Measurements from ENCODE around the gene CDON.

CDON gene

GRCh38 chr11:126062679-126063506, at the start of gene CDON:
TSS of gene CDON (minus strand) at chr11:126062866. CDS start at chr11:126023476, 39,390 bp downstream.
- DNase-seq (ENCODE audit: low spot score) = peak; percentile 96

- no peak for DNase-seq (ENCODE audit: low spot score)
Observed at GRCh38 chr11:126111458-126112116, 48.9 kb upstream of the CDON start.

GRCh38 chr11:126109941-126110731, 47.5 kb upstream of the CDON start:
- no peak for DNase-seq (ENCODE audit: low spot score)

DNA sequence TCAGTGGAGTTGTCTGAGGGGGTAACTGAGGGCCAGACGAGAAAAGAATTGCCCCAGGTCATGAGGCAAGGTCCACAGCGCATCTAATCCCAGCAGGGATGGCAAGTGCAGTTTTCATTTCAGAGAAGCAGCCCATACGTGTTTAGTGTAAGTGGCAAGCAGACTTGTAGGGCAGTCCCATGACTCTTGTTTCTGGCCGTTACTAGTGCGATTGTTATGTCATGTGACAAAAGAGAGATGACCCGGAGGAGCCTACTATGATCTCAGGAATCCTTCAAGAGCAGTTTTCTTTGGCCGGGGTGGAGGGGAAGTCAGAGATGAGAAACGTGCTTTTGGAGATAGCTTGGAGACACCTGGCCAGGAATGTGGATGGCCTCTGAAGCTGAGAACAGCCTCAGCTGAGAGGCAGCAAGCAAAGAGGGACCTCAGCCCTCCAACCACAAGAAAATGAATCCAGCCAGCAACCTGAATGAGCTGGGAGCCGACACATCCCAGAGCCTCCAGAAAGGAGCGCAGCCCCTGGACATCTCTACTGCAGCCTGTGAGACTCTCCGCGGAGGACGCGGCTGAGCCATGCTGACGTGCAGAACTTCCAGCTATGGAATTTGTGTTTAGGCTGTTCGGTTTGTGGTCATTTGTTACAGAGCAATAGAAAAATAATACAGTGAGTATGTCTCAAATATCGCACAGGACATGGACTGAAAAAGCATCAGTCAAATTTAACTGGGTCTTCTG, 44.1 kb upstream of the CDON start:
- no peak for DNase-seq (ENCODE audit: low spot score)

GRCh38 chr11:126105748-126106080, 43.0 kb upstream of the CDON start:
- DNase-seq (ENCODE audit: low spot score) = no peak

DNA sequence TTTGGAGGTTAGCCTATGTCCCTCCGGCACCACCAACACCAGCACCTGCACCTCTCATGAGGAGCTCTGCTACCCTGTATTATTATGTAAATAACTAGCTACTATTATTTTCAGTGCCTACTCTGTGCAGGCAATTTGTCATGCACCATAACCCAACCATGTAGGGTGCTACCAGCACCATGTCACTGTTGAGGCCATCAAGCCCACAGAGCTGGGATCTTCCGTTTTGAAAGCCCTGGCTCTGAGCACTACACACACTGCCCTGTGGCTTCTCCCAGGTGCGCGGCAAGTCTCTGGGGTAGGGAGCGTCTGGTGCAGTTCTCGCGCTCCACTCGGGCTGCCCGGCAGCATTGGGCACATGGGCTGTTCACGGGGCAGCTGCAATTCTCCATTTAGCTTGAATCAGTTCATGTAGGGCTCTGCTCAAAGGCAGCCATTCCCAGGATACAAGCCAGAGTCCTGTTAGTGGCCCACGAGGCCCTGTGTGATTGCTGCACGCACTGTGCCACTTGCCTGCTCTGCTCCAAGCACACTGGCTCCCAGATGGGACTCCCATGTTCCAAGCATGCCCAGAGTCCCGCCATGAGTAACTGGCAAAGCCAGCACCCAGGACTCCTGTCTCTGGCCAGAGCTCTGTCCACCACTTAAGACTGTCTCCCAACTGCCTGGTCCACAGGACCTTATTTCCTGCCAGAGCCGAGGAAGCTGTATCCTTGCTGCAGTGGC, 42.5 kb upstream of the CDON start:
- DNase-seq (ENCODE audit: low spot score) = no peak

GRCh38 chr11:126104420-126104819, 41.8 kb upstream of the CDON start:
- DNase-seq (ENCODE audit: low spot score) = peak; percentile 87

GRCh38 chr11:126103150-126103549, 40.5 kb upstream of the CDON start:
- no peak for DNase-seq (ENCODE audit: low spot score)

- DNase-seq (ENCODE audit: low spot score) = no peak
Observed at GRCh38 chr11:126102436-126102981, 39.8 kb upstream of the CDON start.

- no peak for DNase-seq (ENCODE audit: low spot score)
Observed at GRCh38 chr11:126101930-126102283, 39.2 kb upstream of the CDON start.

DNA sequence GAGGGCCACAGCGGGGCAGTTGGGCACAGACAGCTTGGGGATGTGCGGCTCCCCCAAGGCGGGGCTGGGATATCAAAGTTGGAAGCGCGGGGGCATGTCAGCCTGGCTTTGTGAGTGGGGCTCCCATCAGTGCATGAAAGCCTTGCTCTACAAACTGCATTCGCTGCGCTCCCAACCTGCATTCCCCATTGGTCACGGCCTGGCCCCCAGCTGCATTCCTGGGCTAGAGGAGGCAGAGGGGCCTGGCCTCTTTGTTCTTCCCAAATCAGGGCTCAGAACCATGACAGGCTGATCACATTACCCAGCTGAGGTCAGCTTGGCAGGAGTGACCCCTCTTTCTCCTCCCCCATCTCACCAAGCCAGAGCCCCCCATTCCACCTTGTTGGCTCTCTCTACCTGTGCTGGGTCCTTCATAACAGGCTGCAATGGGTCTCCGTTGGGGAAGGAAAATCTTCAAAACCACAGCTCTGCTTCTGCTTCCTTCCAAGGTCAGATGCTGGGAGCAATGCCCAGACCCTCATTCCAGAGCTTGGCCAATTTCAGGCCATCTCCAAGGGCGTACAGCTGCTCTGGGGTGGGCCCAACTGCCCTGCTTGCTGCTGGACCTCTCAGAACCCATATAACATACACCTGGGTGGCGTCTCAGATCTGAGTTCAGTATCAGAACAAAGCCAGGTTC, 38.7 kb upstream of the CDON start:
- DNase-seq (ENCODE audit: low spot score) = peak; percentile 94

DNA sequence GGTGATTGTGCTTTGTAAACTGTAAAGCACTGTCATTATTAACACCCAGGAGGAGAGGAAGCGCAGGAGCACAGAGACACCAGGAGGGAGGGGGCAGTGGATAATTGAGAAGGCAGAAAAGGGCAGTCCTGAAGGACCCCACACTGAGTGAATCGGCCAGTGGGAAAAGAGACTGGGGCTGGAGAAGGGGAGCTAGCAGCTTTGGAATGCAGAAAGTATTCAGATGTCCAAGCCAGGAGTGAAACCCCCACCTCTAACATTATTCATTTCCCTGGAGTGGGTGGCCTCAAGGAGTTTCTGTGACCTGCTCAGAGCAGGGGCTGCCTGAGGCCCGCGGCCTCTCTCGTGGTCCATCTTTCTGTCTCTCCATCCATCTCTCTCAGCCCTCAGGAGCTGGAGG, 38.0 kb upstream of the CDON start:
- no peak for DNase-seq (ENCODE audit: low spot score)

DNA sequence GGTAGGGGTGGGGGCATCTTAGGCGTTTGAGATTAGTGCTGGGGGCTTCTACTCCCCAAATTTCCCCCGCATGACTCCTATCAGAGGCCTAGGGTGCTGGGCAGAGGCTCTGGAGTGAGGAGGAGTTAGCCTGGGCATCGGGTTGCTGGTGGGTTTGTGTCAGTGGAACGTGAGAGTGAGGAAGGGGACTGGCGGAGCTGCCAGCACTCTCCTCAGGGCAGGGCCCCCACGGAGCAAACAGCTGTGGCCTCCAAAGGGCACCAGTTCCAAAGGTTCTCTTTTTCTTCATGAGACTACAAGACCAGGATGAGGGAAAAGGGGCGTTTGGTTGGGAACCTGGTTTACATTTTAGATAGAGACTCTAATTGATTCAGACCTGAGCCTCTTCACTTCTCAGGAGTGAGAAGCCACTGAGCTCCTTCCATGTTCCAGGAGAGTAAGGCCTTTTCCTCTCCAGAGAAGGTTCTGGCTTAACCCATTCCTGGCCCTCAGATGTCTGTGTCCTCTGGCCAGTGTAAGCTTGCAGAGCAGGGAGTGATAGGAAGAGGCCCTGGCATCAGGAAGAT, 35.6 kb upstream of the CDON start:
- no peak for DNase-seq (ENCODE audit: low spot score)

GRCh38 chr11:126095745-126096144, 33.1 kb upstream of the CDON start:
- DNase-seq (ENCODE audit: low spot score) = no peak

- DNase-seq (ENCODE audit: low spot score) = no peak
Observed at GRCh38 chr11:126090452-126090851, 27.8 kb upstream of the CDON start.

DNA sequence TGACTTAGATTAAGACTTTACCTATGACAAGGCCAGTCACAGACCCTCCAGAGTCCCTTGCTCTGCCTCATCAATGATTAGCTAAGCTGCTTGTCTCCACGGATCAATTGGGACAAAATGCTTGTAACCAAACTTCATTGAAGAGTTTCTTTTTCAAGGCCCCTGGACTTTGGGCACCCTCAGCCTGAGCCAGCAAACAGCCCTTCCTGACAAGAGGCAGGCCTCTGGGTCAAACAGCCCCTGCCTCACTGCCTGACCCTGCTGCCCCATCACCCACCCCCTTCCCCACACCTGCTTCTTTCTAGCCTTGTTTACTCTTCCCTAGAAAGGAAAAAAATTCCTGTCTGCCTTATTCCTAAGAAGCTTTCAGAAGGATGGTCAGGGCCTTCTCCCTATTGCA, 26.3 kb upstream of the CDON start:
- no peak for DNase-seq (ENCODE audit: low spot score)

DNA sequence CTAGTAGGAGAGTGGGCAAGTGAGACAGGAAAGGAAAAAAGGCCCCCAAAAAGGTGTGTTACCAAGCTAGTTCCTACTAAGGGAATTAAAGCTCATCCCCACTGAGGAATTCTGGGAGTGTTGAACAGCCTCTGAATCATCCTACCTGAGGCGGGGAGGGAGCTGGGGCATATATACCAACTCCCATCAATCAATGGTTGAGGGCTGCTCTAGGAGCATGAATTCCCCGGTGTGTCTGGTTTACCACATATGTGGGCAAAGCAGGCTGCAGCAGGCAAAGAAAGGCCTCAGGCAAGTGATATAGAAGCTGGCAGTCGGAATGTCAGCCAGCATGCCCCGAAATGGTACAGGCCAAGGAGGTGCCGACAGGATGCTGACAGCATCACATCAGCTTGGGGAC, 23.6 kb upstream of the CDON start:
- DNase-seq (ENCODE audit: low spot score) = no peak

GRCh38 chr11:126084608-126084912, 21.9 kb upstream of the CDON start:
- no peak for DNase-seq (ENCODE audit: low spot score)

DNA sequence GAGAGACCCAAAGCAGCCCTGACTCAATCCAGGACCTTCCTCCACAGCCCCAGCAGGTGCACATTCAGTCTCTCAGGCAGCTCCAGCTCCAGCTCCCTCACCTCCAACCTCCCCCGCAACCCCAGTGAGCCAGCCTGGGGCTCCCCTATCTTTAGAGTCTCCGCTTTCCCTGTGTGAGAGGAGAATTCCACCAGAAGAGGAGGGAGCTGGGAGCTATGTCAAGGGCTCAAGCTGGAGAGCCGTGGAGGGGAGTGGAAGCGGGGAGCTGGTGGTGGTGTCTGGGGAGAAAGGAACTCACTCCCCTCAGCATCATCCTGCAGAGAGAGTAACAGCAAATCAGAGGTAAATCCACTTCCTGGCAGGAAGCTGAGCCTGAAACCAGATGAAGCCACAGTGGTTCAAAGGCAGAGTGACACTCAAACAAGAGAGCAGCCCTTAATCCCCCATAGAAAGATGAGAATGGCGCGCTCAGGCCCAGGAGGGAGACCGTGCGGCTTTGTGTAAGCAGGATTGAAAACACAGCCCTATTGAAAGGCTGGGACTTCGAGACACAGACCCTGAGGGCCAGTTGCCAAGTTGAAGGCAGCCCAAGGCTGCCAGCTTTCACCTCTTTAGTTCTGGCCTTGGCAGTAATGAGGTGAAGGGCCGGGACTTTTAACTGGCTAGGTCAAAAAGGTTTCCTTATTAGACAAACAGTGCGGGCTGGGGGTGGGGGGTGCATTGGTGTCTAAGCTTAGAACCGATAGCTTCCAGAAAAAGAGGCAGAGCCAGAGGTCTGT, 21.4 kb upstream of the CDON start:
- DNase-seq (ENCODE audit: low spot score) = peak; percentile 86

Measured in ecto neural progenitor cell (in vitro differentiated cells).